Measurements from ENCODE around the gene AKR1B15.
"Not testable (repeated sequence)": the region's sequence is repeated elsewhere in the genome, so short reads cannot be mapped to it uniquely, and the experiment has no call there.

DNA sequence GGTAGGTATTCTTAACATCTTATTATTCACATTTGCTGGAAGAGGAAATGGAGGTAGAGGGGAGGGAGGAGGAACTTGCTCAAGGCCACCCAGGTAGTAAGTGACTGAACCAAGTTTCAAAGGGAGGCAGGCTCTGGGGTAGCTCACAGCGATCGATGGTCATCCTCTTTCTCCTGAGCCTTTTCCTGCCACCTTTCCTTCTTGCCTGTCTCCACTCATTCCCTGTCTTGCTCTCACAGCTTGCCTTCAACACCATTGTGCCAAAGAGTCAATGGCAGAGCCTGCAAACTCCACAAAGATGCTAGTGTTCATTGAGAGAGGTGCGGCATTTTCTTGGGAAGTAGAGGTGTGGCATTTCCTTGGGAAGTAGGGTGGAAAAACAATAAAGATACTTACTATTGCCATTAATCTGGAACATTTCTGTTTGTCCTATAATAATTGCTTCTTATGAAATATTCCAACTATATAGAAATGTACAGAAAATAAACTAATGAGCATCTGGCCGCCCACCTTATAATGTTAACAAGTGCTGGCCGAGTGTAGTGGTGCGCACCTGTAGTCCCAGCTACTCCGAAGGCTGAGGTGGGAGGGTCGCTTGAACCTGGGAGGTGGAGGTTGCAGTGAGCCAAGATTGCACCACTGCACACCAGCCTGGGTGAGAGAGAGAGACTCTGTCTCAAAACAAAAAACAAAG lies 7.3 kb upstream of the AKR1B15 start:
- TF ChIP-seq, protein P1, sequence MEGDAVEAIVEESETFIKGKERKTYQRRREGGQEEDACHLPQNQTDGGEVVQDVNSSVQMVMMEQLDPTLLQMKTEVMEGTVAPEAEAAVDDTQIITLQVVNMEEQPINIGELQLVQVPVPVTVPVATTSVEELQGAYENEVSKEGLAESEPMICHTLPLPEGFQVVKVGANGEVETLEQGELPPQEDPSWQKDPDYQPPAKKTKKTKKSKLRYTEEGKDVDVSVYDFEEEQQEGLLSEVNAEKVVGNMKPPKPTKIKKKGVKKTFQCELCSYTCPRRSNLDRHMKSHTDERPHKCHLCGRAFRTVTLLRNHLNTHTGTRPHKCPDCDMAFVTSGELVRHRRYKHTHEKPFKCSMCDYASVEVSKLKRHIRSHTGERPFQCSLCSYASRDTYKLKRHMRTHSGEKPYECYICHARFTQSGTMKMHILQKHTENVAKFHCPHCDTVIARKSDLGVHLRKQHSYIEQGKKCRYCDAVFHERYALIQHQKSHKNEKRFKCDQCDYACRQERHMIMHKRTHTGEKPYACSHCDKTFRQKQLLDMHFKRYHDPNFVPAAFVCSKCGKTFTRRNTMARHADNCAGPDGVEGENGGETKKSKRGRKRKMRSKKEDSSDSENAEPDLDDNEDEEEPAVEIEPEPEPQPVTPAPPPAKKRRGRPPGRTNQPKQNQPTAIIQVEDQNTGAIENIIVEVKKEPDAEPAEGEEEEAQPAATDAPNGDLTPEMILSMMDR (IDR thresholded peaks at IDR 0.05) = not testable (repeated sequence)
- TF ChIP-seq POLR2A (IDR thresholded peaks at IDR 0.05) = not testable (repeated sequence)

All from adrenal gland (tissue), 5 donors.